GM18511 (cell line): ENCODE results near the gene PTPRC.

Experiments used
- ATAC-seq: cut with Tn5 transposase; IDR thresholded peaks from one replicate; pipeline ENCODE4 v1.9.1; 2021; ENCODE audit warnings: mild to moderate bottlenecking, moderate library complexity; ENCODE audit not compliant: unreplicated experiment

PTPRC gene

GRCh38 chr1:198747127-198747526 is 108.3 kb downstream of the PTPRC start:
- ATAC-seq = no peak

GRCh38 chr1:198749279-198749678 is 110.4 kb downstream of the PTPRC start:
- ATAC-seq = no peak

GRCh38 chr1:198750081-198750480 is 111.2 kb downstream of the PTPRC start:
- no peak for ATAC-seq

GRCh38 chr1:198751741-198752140 is 112.9 kb downstream of the PTPRC start:
- ATAC-seq = no peak

- no peak for ATAC-seq
Observed at GRCh38 chr1:198754670-198755069, 115.8 kb downstream of the PTPRC start.

- ATAC-seq = no peak
Observed at GRCh38 chr1:198755715-198756114, 116.9 kb downstream of the PTPRC start.

GRCh38 chr1:198756470-198756869 is 117.6 kb downstream of the PTPRC start:
- no peak for ATAC-seq

- ATAC-seq = no peak
Observed at GRCh38 chr1:198761859-198762616, 123.2 kb downstream of the PTPRC start.

- ATAC-seq = no peak
Observed at GRCh38 chr1:198763298-198763714, 124.5 kb downstream of the PTPRC start.

GRCh38 chr1:198764748-198765147 is 125.9 kb downstream of the PTPRC start:
- ATAC-seq = no peak

GRCh38 chr1:198765416-198765815 is 126.6 kb downstream of the PTPRC start:
- no peak for ATAC-seq

- ATAC-seq = no peak
Observed at GRCh38 chr1:198771563-198772153, 132.8 kb downstream of the PTPRC start.

- ATAC-seq = no peak
Observed at GRCh38 chr1:198772626-198773025, 133.8 kb downstream of the PTPRC start.

GRCh38 chr1:198773030-198773429 is 134.2 kb downstream of the PTPRC start:
- ATAC-seq = no peak

GRCh38 chr1:198773523-198773922 is 134.7 kb downstream of the PTPRC start:
- no peak for ATAC-seq

GRCh38 chr1:198774421-198774820 is 135.6 kb downstream of the PTPRC start:
- ATAC-seq = no peak

- ATAC-seq = no peak
Observed at GRCh38 chr1:198775606-198776005, 136.8 kb downstream of the PTPRC start.

GRCh38 chr1:198776602-198777029 is 137.8 kb downstream of the PTPRC start:
- peak; percentile 80 for ATAC-seq

GRCh38 chr1:198778049-198778448 is 139.2 kb downstream of the PTPRC start:
- ATAC-seq = no peak

GRCh38 chr1:198780376-198780775 is 141.5 kb downstream of the PTPRC start:
- no peak for ATAC-seq

GRCh38 chr1:198788561-198789064 is 149.8 kb downstream of the PTPRC start:
- ATAC-seq = peak; percentile 89

GRCh38 chr1:198793714-198794113 is 154.9 kb downstream of the PTPRC start:
- ATAC-seq = no peak
